HG03159 (cell line): Measurements from ENCODE around the gene OR10K2.
"Not testable (repeated sequence)": the region's sequence is repeated elsewhere in the genome, so short reads cannot be mapped to it uniquely, and the experiment has no call there.

ENCODE experiments used
- ATAC-seq: cut with Tn5 transposase; IDR thresholded peaks from one replicate; pipeline ENCODE4 v1.9.1; 2021; ENCODE audit warnings: mild to moderate bottlenecking, moderate library complexity; ENCODE audit not compliant: unreplicated experiment

Gene OR10K2, protein sequence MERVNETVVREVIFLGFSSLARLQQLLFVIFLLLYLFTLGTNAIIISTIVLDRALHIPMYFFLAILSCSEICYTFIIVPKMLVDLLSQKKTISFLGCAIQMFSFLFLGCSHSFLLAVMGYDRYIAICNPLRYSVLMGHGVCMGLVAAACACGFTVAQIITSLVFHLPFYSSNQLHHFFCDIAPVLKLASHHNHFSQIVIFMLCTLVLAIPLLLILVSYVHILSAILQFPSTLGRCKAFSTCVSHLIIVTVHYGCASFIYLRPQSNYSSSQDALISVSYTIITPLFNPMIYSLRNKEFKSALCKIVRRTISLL

DNA sequence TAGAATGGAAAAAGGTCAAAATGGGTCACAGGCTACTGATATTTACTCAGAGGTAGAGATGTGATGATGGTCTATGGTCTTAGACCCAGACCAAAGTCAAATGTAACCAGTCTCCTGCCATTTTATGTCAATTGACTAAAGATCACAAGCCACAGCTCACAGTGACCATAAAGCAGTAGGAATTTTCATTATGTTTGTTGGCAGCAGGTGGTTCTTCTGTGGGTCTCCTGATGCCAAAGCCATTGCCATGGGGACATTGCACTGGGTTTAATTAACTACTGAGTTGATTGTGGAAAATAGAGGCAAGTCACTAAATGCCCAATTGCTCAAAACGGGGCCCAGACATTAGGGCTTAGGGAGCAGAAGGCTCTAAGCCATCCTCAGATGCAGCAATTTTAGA, at the start of gene OR10K2:
OR10K2 (minus strand) TSS at position 101 of the 400 bp plus-strand sequence. CDS start 5,371 bp downstream, outside the sequence.
- ATAC-seq = no peak

GRCh38 chr1:158471920-158472319, 45.9 kb upstream of the OR10K2 start, which contains the start of gene OR10R2:
Gene OR10R2 (plus strand): TSS chr1:158472220. CDS start chr1:158472326, 106 bp downstream.
- ATAC-seq = no peak

- ATAC-seq = no peak
Observed at GRCh38 chr1:158461534-158461933, 35.5 kb upstream of the OR10K2 start, which contains the start of gene OR10K1. Gene OR10K1 (plus strand): TSS chr1:158461834. CDS start chr1:158465562, 3,728 bp downstream.

- no peak for ATAC-seq
Observed at GRCh38 chr1:158458263-158458662, 32.2 kb upstream of the OR10K2 start.

DNA sequence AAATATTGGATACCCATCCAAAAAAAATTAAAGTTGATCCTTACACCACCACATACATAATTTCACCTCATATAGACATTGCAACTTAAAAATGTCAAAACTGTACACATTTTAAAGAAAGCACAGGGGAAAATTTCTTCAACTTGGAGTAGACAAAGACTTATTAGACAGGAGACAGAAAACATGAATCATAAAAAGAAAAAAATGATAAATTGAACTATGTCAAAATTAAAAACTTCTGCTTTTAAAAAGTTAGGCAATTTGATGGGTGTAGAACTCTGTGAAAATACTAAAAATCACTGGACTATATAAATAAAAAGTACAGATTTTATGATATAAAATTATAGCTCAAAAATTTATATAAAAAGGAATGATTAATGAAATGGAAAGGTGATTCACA, 31.2 kb upstream of the OR10K2 start:
- ATAC-seq = no peak

DNA sequence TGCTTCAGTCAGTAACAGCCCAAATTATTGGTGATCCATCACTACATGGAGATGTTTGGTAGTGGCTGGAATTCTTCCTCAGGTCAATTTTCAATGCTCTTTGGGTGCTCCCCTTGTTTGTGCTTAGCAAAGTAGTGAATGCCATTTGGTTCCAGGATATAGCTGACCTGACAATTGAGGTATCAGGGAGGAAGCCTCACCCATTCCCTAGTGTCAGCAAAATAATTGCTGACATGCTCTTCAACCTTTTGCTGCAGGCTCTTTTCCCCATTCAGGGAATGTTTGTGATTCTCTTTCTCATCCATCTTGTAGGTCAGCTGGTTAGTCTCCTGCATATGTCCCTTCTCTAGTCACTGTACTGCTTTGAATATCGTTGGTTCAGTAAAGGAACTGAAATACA, 28.5 kb upstream of the OR10K2 start:
- no peak for ATAC-seq

DNA sequence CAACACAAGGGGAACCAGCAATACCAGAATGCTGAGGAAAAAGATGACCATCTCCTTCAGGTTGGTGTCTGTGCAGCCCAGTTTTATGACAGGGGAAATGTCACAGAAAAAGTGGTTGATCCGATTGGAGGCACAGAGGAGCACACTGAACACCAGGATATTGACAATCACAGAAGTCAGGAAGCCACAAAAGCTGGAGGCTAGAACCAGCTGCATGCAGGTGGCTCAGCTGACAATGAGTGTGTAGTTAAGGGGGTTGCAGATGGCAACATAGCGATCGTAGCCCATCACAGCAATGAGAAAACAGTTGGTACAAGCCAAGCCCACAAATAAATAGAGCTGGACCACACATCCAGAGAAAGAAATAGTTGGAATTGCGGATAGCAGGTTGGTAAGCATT, 19.3 kb upstream of the OR10K2 start:
- no peak for ATAC-seq

- ATAC-seq = no peak
Observed at GRCh38 chr1:158434741-158435140, 8.7 kb upstream of the OR10K2 start.

DNA sequence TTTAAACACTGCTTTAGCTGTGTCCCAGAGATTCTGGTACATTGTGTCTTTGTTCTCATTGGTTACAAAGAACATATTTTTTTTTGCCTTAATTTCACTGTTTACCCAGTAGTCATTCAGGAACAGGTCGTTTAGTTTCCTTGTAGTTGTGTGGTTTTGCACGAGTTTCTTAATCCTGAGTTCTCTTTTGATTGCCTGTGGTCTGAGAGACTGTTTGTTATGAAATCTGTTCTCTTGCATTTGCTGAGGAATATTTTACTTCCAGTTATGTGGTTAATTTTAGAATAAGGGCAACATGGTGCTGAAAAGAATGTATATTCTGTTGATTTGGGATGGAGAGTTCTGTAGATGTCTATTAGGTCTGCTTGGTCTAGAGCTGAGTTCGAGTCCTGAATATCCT, 4.1 kb upstream of the OR10K2 start:
- not testable (repeated sequence) for ATAC-seq

GRCh38 chr1:158425027-158425426, 1.0 kb downstream of the OR10K2 start:
- ATAC-seq = no peak

DNA sequence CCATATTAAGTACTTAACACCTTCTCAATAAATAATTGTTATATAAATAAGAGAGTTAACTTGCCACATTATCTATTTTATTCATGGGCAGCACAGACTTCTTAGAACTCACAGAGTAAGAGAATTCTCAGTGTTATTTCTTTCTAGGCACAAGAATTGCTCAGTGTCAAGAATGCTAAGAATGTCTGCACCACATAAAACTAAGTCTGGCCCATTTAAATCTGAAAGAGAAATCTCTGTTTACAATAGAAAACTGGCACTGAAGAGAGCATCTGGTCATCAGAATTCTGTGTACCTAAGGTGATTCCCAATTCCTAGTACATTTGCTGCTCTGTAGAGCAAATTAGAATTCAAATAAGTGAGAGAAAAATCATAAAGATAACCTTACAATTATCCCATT, 3.8 kb downstream of the OR10K2 start:
- ATAC-seq = no peak

DNA sequence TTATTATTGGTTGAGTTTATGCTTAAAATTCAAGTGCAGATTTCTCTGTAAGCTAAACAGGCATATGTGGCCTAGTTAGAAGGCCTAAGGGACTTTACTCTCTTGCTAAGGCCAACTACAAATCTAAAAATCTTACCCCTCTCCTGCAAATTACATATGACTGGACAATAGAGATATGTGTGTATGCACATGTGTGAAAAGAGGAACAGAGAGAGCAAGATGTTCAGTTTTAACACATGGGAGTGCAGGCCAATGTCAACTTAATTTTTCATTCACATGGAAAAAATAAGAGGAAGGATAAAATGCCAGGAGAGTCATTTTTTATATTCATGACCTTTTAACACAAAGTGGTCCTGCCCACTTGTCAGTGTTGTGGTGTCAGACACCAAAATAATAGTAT, 8.5 kb downstream of the OR10K2 start:
- ATAC-seq = no peak

GRCh38 chr1:158414651-158415345, 11.2 kb downstream of the OR10K2 start:
- no peak for ATAC-seq

- no peak for ATAC-seq
Observed at GRCh38 chr1:158407092-158407491, 18.9 kb downstream of the OR10K2 start.

GRCh38 chr1:158400871-158401270, 25.2 kb downstream of the OR10K2 start:
- no peak for ATAC-seq

- no peak for ATAC-seq
Observed at GRCh38 chr1:158398818-158399514, 27.1 kb downstream of the OR10K2 start, which contains the start of gene OR10T2. Gene OR10T2 (minus strand): TSS chr1:158399466. CDS start chr1:158399466, 0 bp downstream.

DNA sequence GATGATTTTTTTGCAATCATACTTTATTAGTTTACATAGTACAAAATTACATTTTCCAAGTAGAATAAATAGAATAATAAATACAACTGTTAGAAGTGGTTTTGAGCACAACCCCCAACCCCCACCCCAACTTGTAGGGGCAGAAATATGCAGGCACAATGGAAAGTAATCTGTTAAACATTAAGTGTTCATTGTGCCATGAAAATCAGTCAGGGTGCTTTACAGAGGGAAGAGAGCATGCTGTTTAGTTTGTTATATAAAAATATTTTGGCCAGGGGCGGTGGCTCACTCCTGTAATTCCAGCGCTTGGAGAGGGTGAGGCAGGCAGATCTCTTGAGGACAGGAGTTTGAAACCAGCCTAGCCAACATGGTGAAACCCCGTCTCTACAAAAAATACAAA, 29.4 kb downstream of the OR10K2 start:
- ATAC-seq = no peak

DNA sequence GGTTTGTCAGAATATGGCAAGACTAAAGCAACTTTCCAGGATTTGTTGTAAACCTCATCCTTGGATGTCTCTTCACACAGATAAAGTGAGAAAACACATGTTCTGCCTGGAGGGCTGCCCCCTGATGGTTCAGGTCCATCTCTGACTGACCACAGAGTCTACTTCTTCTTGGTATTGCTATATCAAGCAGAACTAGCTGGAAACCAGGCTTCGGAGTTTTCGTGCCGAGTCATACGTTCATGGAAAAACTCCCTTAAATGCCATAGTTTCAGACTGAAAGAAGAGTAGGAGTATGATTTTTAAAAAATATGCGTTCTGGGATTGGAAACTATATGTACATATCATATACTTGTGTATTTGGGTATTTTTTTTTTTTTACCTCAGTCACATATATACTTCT, 32.6 kb downstream of the OR10K2 start:
- ATAC-seq = no peak

- no peak for ATAC-seq
Observed at GRCh38 chr1:158391099-158391498, 34.9 kb downstream of the OR10K2 start.

GRCh38 chr1:158390331-158390730, 35.7 kb downstream of the OR10K2 start:
- no peak for ATAC-seq

DNA sequence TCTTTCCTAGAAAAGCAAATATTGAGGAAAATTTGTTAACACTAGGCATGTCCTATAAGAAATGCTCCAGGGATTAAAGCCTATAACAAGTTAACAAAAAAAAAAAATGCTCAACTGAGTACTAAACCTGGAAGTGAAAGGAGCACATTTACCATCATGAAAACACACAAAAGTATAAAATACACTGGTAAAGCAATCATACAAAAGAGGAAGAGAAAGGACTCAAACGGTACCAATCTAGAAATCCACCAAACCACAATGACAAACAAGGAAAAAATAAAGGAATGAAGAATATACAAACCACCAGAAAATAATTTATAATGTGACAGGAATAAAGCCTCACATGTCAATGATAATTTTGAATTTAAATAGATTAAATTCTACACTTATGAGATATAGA, 51.2 kb downstream of the OR10K2 start:
- ATAC-seq = no peak
